Adrenal gland (tissue), 12 donors: ENCODE measurements around the gene TIGD1. TPM values are rescaled to one million over a fixed set of nuclear protein-coding genes. Genes with fewer than 3 reads are reported as not detected.

ENCODE experiments used
- DNase-seq, 7 donors: peaks; one replicate each; pipeline ENCODE4 v3.0.0-alpha.2; 2019 to 2020
- H3K27ac ChIP-seq, 5 donors: fragments of 200-600 bp; sonication (generic) in 4 of 5; 1 replicate in 3 of 5; 2 replicates in 2 of 5; pipeline versions ENCODE4 v1.5.1 to v1.8.0; 2016 to 2020; ENCODE audit warnings: mild to moderate bottlenecking in 1 of 5
- H3K27me3 ChIP-seq: fragments of 200-600 bp; 2 replicates; pipeline ENCODE4 v1.8.0; 2021
- H3K36me3 ChIP-seq, 2 donors: fragments of 200-600 bp; replicated peaks in 1 of 2; 1 replicate in 1 of 2; 2 replicates in 1 of 2; pipeline versions ENCODE4 v1.5.1 to v1.8.0; 2018 to 2022
- H3K4me1 ChIP-seq, 2 donors: fragments of 200-600 bp; replicated peaks in 1 of 2; 1 replicate in 1 of 2; 2 replicates in 1 of 2; pipeline versions ENCODE4 v1.5.1 to v1.8.0; 2018 to 2021
- H3K4me3 ChIP-seq, 4 donors: fragments of 200-600 bp; sonication (generic) in 3 of 4; one replicate each; pipeline ENCODE4 v1.5.1; 2016 to 2018
- H3K9me3 ChIP-seq, 3 donors: fragments of 200-600 bp; sonication (generic) in 1 of 3; replicated peaks in 1 of 3; 1 replicate in 2 of 3; 2 replicates in 1 of 3; pipeline versions ENCODE4 v1.5.1 to v1.8.0; 2016 to 2021
- POLR2A ChIP-seq, 2 donors: fragments of 450-650 bp; IDR thresholded peaks; one replicate each; pipeline ENCODE4 v1.6.1; 2017; ENCODE audit warnings: antibody characterized with exemption in 2 of 2, mild to moderate bottlenecking in 2 of 2, moderate library complexity in 1 of 2
- WGBS, 4 donors: extraction: QIAGEN DNeasy Blood & Tissue Kit in 2 of 4; methylation state at CpG; one replicate each; pipeline versions ENCODE4 v1.1.5 to v1.1.7; 2013 to 2017; 5-methylcytosine and 5-hydroxymethylcytosine counted together
- intact Hi-C, 2 donors: fragments of 100-400 bp; cut with DNase I; formaldehyde crosslinking; loops; one replicate each; pipeline versions ENCODE4 v1.14.1 to v1.15.0; 2022 to 2023
- polyA plus RNA-seq, 3 donors: library from polyadenylated mRNA; stranded (reverse); fragments of 200-250 nt in 2 of 3; fragments of 350-450 nt in 1 of 3; fragmentation: Illumina TruSeq in 1 of 3; extraction: RNeasy Lipid Tissue Mini Kit (QIAGEN cat#74804) in 1 of 3; gene quantifications; one replicate each; pipeline ENCODE4 v1.2.3, GENCODE V29; 2013 to 2014
- total RNA-seq, 9 donors: library from RNA; depleted of rRNA in 4 of 9; stranded (reverse); fragments of >200 nt in 4 of 9; fragments of 120-200 nt in 1 of 9; fragmentation: NEBNext Ultra II Directional in 1 of 9; extraction: Animal tissue kit (Norgen Biotek cat#: 25700) in 1 of 9; gene quantifications; one replicate each; pipeline versions ENCODE4 v1.1.0 to v1.2.4, GENCODE V29; 2013 to 2023
- TF ChIP-seq, protein P1 (sequence below), 6 experiments: fragments of 450-650 bp in 4 of 6; fragments of 200-600 bp in 2 of 6; sonication (generic) in 1 of 6; IDR thresholded peaks; 1 replicate in 5 of 6; 2 replicates in 1 of 6; pipeline versions ENCODE4 v1.5.1 to v1.8.0; 2016 to 2021; ENCODE audit warnings: antibody characterized with exemption in 6 of 6, mild to moderate bottlenecking in 2 of 6, moderate library complexity in 1 of 6
- donor health status: healthy with polysubstance abuse.
- donor health status: Bipolar disorder and iron deficiency.
- donor health status: DM: yes; HTN: yes; CAD: no.
- donor health status: DM: no; HTN: no; CAD: no.
- donor health status: DM: no; HTN: no; CAD: no.
- donor health status: DM: yes; HTN: yes; CAD: no.

TIGD1 gene
- total and polyA plus RNA-seq, 12 donors = 2.2 to 20.5 (median 4.4) TPM

DNA sequence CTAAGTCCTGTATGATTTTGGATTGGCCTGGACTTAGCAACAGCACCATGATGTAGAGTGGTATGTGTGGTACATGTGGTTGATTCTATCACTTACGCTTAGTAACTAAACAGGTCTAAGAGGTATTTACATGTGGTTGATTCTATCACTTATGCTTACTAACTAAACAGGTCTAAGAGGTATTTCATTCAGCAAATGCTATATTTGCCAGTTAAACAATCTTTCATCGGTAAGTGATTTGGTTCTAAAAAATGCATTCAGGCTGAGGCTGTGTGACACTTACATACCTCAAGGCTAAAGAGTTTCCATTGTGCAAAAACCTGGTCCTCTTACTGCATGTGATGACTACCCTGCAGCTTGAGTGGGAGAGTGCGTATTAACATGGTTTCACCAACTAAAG, 13.2 kb upstream of the TIGD1 start:
- no peak for DNase-seq
- Histone ChIP-seq H3K27me3 (no peaks in the 10 kb centered on the region), H3K4me3 (no peak overlapping the region), H3K4me1 (no peaks in the 10 kb centered on the region), H3K9me3 (no peaks in the 10 kb centered on the region), H3K27ac (no peak overlapping the region), H3K36me3 (peaks cover 0 to 81% of the 10 kb centered on the region in 2 donors)
- whole genome bisulfite sequencing, 4 donors = 36 to 90% (median 61%) methylated on average over 3 of the region's 3 CpGs
- intact Hi-C loops = no loop called here
- no peak for TF ChIP-seq POLR2A (IDR thresholded peaks at IDR 0.05)
- TF ChIP-seq, protein P1, sequence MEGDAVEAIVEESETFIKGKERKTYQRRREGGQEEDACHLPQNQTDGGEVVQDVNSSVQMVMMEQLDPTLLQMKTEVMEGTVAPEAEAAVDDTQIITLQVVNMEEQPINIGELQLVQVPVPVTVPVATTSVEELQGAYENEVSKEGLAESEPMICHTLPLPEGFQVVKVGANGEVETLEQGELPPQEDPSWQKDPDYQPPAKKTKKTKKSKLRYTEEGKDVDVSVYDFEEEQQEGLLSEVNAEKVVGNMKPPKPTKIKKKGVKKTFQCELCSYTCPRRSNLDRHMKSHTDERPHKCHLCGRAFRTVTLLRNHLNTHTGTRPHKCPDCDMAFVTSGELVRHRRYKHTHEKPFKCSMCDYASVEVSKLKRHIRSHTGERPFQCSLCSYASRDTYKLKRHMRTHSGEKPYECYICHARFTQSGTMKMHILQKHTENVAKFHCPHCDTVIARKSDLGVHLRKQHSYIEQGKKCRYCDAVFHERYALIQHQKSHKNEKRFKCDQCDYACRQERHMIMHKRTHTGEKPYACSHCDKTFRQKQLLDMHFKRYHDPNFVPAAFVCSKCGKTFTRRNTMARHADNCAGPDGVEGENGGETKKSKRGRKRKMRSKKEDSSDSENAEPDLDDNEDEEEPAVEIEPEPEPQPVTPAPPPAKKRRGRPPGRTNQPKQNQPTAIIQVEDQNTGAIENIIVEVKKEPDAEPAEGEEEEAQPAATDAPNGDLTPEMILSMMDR (IDR thresholded peaks at IDR 0.05) = no peak

DNA sequence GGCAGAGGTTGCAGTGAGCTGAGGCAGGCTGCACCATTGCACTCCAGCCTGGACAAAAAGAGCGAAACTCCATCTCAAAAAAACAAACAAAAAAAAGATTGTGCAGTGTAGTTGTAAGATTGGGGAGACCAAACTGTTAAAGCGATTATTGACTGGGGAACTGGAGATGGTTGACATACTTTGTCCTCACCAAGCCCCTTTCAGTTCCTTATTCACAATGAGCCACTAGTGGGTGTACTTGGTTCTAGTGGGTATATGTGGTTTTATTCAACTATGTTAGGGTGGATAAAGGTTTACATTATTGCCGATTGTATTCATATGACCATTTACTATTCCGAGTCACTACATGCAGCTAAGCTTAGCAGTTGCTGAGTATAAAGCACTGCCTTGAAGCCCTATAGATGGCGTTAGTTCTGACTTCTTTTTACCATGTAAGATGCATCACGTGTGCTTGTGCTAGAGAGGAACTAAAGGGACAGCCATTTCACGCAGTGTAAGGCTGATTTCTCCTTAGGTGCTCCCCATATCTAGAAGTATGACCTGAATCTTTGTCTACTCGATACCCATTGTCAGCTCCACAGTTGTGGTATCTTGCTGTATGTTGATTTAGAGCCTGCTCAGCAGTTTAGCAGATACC, 12.3 kb upstream of the TIGD1 start:
- Histone ChIP-seq H3K9me3 (no peaks in the 10 kb centered on the region), H3K4me3 (no peak overlapping the region), H3K36me3 (peaks cover 0 to 81% of the 10 kb centered on the region in 2 donors), H3K4me1 (no peaks in the 10 kb centered on the region), H3K27ac (no peak overlapping the region), H3K27me3 (no peaks in the 10 kb centered on the region)
- WGBS, 4 donors = 80 to 88% (median 84%) methylated on average over 8 of the region's 8 CpGs
- TF ChIP-seq, protein P1 (IDR thresholded peaks at IDR 0.05) = no peak
- no peak for TF ChIP-seq POLR2A (IDR thresholded peaks at IDR 0.05)
- DNase-seq = no peak
- intact Hi-C loops = no loop called here

- 77 to 89% (median 80%) methylated on average over 3 of the region's 3 CpGs for WGBS, 4 donors
- TF ChIP-seq, protein P1 (IDR thresholded peaks at IDR 0.05) = no peak
- no peak for TF ChIP-seq POLR2A (IDR thresholded peaks at IDR 0.05)
- Histone ChIP-seq H3K4me1 (peaks cover 5 to 21% of the 10 kb centered on the region in 2 donors), H3K36me3 (peaks cover 0 to 47% of the 10 kb centered on the region in 2 donors), H3K9me3 (no peaks in the 10 kb centered on the region), H3K27ac (no peak overlapping the region), H3K27me3 (no peaks in the 10 kb centered on the region), H3K4me3 (no peak overlapping the region)
- no peak for DNase-seq
- intact Hi-C loops = no loop called here
Measured at GRCh38 chr2:232556426-232556825, 6.1 kb upstream of the TIGD1 start.

DNA sequence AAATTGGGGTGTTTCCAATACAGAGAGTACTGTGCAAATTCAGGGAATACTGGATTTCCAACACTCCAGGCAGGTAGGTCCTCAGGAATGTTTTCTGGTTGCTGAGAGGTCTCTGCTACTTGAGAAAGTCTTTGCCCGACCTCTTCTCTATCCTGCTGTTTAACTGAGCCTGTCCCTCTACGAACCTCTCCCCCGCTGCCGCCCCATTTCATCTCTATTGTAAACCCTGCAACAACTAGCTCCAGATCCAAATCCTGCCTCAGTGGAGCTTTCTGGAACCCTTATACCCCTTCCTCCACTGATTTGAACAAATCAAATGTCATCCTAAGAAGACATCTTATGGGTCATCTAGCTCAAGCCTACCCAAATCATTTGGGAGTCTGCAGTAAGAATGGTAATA, 1.4 kb upstream of the TIGD1 start:
- no peak overlapping the region for H3K27ac ChIP-seq

More for the DNA sequence above, 1.4 kb upstream of the TIGD1 start:
- intact Hi-C loops = no loop called here
- DNase-seq = peak in 1 of 7 donors; percentile 9
- TF ChIP-seq, protein P1 (IDR thresholded peaks at IDR 0.05) = no peak
- no peak for TF ChIP-seq POLR2A (IDR thresholded peaks at IDR 0.05)
- Histone ChIP-seq H3K27me3 (no peaks in the 10 kb centered on the region), H3K9me3 (no peaks in the 10 kb centered on the region), H3K36me3 (peaks cover 0 to 8% of the 10 kb centered on the region in 2 donors), H3K4me3 (peak overlapping the region in 1 of 4 donors; percentile 88), H3K4me1 (peaks cover 12 to 34% of the 10 kb centered on the region in 2 donors)
- 92 to 98% (median 95%) methylated on average over 4 of the region's 4 CpGs for WGBS, 4 donors
